HG03571 (cell line): ENCODE results near the gene MARCHF6.
"Not testable (repeated sequence)": the region's sequence is repeated elsewhere in the genome, so short reads cannot be mapped to it uniquely, and the experiment has no call there.

Source experiments
- ATAC-seq: cut with Tn5 transposase; IDR thresholded peaks from one replicate; pipeline ENCODE4 v1.9.1; 2021; ENCODE audit not compliant: unreplicated experiment

MARCHF6 gene

GRCh38 chr5:10374046-10375022, 20.8 kb downstream of the MARCHF6 start:
- ATAC-seq: no peak

GRCh38 chr5:10375146-10375545, 21.7 kb downstream of the MARCHF6 start:
- ATAC-seq: not testable (repeated sequence)

GRCh38 chr5:10376544-10376943, 23.0 kb downstream of the MARCHF6 start:
- no peak for ATAC-seq

GRCh38 chr5:10377081-10377480, 23.6 kb downstream of the MARCHF6 start:
- ATAC-seq: no peak

- no peak for ATAC-seq
Observed at GRCh38 chr5:10381803-10382202, 28.3 kb downstream of the MARCHF6 start.

GRCh38 chr5:10384483-10384882, 31.0 kb downstream of the MARCHF6 start:
- ATAC-seq: no peak

GRCh38 chr5:10387690-10388089, 34.2 kb downstream of the MARCHF6 start:
- no peak for ATAC-seq

GRCh38 chr5:10391130-10391529, 37.6 kb downstream of the MARCHF6 start:
- no peak for ATAC-seq

GRCh38 chr5:10392567-10393328, 39.3 kb downstream of the MARCHF6 start:
- ATAC-seq: not testable (repeated sequence)

- no peak for ATAC-seq
Observed at GRCh38 chr5:10393491-10393890, 40.0 kb downstream of the MARCHF6 start.

GRCh38 chr5:10396552-10396951, 43.1 kb downstream of the MARCHF6 start:
- no peak for ATAC-seq

- no peak for ATAC-seq
Observed at GRCh38 chr5:10399839-10400238, 46.3 kb downstream of the MARCHF6 start.

GRCh38 chr5:10400411-10400810, 46.9 kb downstream of the MARCHF6 start:
- ATAC-seq: no peak

GRCh38 chr5:10400831-10401230, 47.3 kb downstream of the MARCHF6 start:
- ATAC-seq: no peak

GRCh38 chr5:10401498-10401897, 48.0 kb downstream of the MARCHF6 start:
- ATAC-seq: peak; percentile 63
